ENCODE data around the gene PIERCE2.
"Not testable (repeated sequence)": the region's sequence is repeated elsewhere in the genome, so short reads cannot be mapped to it uniquely, and the experiment has no call there.

Gene PIERCE2, protein sequence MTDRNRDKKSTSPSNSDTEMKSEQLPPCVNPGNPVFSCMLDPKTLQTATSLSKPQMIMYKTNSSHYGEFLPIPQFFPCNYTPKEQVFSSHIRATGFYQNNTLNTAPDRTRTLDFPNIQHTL

DNA sequence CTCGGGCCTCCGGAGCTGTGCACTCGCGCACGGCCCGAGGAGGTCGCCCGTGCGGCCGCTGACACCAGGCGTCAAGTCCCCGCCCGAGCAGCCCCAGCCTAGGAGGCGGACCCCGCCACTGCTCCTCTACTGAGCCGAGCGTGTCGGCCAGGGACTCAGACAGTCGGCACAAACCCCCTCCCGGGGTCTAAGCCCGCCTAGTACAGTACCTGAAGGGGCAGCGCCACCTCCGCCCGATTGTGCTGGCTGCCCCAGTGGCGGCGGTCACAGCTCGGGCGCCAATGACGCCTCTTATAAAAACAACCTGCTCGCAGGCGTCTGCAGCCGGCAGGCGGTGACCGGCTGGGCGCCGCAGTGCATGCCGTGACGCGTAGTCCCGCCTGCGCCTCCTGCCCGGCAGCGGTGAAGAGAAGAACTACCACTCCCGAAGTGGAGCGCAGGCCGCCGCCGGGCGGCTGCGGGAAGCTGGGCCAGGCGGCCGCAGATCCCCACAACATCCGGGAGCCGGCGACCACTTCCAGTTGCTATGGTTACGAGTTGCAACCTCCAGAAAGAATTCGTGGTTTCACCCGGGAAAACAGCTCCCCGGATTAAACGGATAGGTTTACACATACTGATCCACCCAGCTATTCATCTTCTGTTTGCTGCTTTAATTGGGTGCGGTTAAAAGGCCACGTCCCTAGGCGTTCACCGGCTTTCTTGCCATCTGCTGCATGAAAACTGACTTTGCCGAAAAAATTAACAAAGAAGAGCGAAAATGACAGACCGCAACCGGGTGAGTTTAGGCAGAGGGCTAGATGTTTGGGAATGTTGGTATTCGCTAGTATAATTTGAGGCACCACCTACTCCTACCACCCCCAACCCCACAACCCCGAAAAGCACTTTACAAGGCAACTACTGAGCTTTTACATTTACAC is at the start of gene PIERCE2, which contains the start of gene CCPG1:
Gene PIERCE2 (plus strand): TSS at position 484 of the 917 bp plus-strand sequence. CDS start 274 bp downstream, at position 758.
Gene CCPG1 (minus strand): TSS at position 348 of the 917 bp plus-strand sequence. CDS start 18,935 bp downstream, outside the sequence.
- peak; percentile 90 for DNase-seq

DNA sequence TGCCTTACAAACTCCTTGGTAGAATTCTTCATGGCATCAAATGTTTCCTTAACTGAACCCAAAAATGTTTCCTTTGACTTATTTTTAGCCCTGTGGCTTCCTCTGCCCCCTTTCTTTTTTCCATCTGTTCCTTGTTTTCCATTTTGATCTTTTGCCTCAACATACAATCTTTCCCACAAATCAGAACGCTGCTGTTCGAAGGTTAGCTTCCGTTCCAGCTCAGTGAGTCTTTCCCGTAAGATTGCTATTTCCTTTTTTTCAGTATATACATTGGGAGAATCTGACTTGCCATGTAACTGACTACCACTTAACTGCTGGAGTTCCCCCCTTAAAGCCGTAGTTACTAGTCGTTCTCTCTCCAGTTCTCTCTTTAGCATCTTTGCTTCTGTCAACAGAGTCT is 48.0 kb upstream of the PIERCE2 start:
- no peak for DNase-seq

DNA sequence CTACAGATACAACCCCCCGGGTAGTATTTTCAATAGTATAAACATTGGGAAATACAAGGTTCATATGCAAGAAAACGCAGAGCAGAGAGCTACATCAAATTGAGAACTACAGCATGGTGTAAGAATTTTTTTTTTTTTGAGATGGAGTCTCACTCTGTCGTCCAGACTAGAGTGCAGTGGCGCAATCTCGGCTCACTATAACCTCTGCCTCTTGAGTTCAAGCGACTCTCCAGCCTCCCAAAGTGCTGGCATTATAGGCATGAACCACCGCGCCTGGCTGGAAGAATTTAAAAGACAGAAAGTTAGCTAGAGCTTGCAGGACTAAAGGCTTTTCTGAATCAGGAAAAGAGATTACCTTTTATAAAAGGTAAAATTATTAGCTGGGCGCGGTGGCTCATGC is 47.2 kb upstream of the PIERCE2 start:
- DNase-seq, result no peak

DNA sequence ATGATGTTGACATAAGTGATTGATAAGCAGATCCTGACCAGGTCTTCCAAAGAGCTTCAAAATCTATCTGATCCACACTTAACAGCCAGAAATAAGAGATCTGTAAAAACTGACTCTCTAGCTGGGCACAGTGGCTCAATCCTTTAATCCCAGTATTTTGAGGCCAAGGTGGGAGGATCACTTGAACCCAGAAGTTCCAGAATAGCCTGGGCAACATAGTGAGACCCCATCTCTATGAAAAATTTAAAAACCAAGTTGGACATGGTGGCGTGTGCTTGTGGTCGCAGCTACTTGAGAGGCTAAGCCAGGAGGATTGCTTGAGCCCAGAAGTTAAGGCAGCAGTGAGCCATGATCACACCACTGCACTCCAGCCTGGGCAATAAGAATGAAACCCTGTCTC is 45.7 kb upstream of the PIERCE2 start:
- DNase-seq, result no peak

DNA sequence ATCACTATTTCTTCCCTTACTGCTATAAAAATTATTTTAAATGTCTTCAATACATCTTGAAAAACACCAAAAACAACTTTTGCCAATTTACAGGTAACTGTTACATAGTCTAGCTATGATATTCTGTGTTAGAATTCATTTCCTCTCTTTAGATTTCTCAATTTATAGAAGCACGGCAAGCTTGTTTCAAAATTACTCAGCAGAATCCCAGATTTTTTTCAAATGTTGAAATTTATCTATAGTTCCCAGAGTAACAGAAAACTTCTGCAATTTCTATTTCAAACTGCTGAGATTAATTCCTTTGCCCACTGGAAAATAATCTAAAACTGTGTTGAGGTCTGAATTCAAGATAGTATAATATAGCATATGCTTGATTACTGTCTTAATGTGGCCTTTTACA is 41.3 kb upstream of the PIERCE2 start:
- no peak for DNase-seq

DNA sequence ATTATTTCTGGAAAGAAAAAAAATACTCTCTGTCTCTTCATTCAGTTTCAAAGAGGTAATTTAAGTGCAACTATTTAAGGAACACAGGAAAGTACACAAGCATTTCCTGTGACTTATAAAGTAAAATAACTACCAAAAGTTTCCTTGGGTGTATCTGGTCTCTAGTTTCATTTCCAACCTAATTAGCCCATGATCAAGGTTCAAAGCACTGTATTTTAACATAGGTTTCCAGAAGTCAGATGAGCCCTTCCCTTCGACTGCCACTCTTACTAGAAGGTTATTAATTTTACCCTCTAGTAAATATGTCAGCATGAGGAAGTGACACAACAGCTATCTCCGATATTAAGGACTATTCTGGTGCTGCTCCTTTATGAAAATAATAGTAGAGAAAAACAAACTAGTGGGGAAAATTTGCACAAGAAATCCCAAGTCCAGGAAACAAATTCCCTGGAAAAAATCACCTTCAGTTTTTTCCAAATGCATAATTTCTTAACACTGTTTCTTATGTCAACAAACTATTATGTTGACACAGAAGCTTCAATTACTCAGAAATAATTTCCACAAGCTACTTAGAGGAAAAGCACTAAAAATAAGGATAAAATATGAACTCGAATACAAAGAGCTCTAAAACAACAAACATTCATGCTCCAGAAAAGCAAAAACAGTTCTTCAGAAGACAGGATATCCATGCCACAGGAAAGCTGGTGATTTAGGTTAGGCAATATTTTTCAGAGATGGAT is 35.4 kb upstream of the PIERCE2 start:
- DNase-seq, result no peak

DNA sequence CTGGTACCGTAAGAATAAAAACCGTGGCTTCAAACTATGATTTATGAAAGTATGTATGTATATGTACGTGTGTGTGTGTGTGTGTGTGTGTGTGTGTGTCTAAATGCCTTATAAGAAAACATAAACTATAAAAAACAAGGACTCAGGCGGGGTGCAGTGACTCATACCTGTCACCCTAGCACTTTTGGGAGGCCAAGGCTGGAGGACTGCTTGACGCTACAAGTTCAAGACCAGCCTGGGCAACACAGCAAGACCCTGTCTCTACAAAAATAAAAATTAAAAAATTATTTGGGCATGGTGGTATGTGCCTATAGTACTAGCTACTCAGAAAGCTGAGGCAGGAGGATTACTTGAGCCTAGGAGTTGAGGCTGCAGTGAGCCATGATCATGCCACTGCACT is 29.2 kb upstream of the PIERCE2 start:
- DNase-seq, result no peak

DNA sequence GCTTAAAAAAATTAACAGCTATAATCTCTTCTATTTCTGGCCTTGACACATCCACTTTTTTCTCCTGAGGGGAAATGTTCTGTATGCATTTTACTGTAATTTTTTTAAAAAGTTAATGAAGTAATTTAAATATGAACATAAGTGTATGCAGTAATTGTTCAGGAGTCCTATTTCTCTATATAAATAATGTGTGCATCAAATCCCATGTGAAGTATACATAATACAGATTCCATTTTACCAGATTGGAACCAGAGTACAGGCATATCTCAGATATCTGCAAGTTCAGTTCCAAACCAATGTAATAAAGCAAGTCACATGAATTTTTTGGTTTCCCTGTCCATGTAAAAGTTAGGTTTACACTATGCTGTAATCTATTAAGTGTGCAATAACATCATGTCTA is 26.7 kb upstream of the PIERCE2 start:
- DNase-seq, result no peak

DNA sequence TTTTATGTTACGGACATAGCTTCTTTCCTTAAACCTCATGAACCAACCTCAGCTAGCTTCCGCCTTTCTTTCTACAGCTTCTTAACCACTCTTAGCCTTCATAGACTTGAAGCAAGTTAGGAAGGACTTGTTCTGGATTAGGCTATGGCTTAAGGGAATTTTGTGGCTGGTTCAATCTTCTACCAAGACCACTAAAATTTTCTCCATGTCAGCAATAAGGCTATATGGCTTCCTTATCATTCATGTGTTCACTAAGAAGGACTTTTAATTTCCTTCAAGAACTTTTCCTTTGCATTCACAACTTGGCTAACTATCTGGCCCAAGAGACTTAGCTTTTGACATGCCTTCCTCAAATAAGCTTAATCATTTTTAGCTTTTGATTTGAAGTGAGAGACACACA is 24.6 kb upstream of the PIERCE2 start:
- DNase-seq, result no peak

DNA sequence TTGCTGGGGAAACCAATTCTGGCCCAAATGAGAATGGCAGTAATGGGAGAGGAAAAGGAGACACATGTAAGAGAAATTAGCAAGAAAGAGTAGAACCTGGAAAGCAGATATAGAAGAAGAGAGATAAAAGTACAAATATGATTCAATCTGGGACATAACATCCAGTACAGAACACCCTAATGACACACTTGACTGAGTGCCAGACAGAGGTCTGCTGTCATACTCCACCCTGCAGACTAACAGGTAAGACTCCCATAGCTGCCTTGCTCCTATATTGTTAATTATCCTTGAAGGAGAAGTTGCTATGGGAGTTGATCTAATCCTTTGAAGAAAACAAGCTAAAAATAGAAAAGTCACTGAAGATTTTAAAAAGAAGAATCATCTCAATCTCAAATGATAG is 21.3 kb upstream of the PIERCE2 start:
- DNase-seq, result no peak

DNA sequence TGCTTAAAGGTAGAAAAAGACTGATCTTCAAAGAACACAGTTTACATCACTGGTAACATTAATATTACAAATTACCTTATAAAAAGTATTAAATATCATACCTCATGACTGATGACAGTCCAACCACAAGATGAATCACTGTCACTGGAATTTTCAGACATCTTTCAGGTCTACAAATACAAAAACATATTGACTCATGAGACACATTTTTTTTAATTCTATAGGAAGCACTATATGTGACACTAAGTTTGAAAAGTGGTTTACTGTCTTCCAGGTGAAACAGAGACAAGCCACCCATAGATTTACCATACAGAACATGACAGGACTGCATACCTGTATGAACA is 19.1 kb upstream of the PIERCE2 start:
- DNase-seq, result no peak

DNA sequence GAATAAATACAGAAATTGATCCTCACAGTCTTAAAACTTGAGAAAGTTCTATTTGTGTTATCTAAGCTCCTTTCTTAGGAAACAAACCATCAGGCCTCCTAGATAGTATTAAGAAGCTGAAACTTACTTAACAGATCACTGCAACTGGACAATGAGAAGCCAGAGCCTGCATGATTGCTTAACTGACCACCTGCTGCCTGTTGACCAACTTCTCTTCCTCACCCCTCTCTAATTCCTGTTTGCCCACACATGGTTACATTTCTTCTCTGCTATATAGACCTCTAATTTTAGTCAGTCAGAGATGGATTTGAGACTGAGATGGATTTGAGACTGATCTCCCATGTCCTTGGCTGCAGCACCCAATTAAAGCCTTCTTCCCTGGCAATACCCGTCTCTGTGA is 13.6 kb upstream of the PIERCE2 start:
- DNase-seq, result no peak

DNA sequence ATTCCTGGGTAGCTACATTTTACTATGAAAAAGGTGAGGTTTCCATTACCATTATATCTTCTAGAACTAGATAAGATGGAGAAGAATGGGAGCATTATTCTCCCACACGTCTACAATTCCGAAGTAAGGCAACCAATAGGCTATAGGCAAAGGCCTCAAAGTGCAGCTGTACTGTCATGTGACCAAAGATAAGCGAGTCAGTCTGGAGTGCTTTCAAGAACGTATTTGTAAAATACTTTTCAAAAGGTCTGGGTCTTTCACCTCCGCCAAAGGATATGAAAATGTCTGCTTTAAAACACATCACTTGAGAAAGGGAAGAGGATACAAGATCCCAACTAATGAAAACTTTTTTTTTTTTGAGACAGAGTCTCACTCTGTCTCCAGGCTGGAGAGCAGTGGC is 10.1 kb upstream of the PIERCE2 start:
- DNase-seq, result no peak

DNA sequence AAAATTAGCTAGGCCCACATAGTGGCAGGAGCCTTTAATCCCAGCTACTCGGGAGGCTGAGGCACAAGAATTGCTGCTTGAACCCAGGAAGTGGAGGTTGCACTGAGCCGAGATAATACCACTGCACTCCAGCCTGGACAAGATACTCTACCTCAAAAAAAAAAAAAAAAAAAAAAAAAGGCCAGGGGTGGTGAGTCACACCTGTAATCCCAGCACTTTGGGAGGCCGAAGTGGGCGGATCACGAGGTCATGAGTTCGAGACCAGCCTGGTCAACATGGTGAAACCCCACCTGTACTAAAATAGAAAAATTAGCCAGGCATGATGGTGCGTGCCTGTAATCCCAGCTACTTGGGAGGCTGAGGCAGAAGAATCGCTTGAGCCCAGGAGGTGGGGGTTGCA is 8.2 kb upstream of the PIERCE2 start:
- not testable (repeated sequence) for DNase-seq

DNA sequence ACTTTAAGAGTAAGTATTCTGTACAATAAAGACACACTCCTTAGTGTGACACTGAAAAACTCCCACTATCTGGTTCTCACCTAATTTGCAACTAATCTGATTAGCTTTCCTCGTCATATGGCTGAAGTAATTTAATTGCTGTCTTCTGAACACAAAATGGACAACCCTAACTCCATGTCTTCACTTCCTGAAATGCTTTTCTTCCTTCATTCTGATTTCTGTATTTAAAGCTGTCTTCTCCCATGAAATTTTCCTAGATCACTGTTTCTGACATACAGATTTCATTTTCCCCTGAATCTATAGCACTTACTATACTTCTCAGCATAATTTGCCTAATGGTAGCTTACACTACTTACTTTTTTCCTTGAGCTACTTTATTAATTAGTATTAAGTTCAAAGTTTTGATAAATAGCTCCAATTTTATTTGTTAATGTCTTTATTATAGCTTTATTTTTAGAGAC is 6.5 kb upstream of the PIERCE2 start:
- DNase-seq, result no peak

DNA sequence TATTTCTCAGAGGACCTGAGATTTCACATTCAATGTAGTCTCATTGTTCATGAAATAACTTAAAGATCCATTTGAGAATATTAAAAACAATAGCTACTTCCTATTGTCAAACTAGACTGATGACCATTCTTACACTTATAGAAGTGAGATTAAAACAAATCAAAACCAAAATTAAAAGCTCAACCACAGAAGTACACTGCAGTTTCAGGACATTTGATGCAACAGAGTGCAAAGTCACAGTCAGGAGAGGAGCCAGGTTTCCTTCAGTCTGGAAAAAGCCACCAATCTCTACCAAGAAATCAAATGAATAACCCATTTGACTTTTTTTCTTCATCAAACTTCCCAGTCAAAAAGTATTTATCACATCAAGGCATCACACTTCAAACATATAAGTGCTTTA is 5.6 kb upstream of the PIERCE2 start:
- no peak for DNase-seq

DNA sequence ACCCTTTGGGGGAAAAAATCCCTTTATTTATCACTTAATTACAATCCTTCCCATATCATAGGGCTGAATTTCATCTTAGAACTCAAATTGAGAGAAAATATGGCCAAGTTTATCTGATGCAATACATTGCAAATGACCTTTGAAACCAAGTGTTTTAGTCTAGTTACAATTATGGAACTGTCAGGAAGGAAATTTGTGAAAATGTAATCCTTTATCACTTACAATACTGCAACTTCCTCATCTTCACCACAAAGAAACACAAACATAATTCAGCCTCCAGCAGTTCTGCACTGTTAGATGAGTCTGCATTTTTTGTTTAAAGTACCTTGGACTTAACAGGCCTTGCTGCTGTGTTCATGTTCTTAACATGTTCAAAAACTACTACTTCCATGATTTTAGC is 4.8 kb upstream of the PIERCE2 start:
- DNase-seq, result no peak

DNA sequence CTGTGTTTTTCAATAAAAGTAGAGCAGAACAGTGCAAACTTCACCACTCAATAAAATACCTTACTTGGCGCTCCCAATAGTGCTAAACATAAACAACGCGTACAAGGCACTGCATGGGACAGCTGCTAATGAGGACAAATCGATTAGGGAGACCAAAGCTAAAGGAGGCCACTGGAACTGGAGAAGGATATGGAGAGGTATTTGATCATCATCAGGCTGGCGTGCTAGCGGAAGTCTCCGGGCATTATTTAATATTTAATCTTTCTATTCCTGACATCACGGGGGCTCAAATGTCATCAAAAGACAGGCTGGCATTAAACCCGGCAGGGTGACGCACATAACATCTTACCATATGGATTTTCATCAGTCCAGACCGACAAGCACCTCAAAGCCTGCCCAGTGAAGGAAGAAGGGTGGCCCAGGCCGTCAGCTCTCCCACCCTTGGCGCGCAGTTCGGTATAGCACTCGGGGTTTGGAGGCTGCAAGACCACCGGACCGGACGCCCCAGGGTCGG is 740 bp upstream of the PIERCE2 start:
- no peak for DNase-seq

DNA sequence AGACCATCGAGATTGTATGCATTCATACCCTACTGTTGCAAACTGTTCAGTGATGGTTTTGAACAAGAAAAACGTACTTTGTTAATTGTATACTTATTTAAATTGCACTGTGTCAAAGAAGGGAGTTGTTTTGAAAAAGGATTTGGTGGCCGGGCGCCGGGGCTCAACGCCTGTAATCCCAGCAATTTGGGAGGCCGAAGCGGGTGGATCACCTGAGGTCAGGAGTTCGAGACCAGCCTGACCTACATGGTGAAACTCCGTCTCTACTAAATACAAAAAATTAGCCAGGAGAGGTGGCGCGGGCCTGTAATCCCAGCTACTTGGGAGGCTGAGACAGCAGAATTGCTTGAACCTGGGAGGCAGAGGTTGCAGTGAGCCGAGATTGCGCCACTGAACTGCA is 681 bp downstream of the PIERCE2 start:
- not testable (repeated sequence) for DNase-seq

DNA sequence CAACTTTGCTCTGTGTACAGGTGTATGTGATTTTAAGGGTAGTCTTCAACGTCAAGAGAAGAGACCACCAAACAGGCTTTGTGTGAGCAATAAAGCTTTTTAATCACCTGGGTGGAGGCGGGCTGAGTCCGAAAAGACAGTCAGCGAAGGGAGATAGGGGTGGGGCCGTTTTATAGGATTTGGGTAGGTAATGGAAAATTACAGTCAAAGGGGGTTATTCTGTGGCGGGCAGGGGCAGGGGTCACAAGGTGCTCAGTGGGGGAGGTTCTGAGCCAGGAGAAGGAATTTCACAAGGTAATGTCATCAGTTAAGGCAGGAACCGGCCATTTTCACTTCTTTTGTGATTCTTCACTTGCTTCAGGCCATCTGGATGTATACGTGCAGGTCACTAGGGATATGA is 9.4 kb downstream of the PIERCE2 start:
- not testable (repeated sequence) for DNase-seq

DNA sequence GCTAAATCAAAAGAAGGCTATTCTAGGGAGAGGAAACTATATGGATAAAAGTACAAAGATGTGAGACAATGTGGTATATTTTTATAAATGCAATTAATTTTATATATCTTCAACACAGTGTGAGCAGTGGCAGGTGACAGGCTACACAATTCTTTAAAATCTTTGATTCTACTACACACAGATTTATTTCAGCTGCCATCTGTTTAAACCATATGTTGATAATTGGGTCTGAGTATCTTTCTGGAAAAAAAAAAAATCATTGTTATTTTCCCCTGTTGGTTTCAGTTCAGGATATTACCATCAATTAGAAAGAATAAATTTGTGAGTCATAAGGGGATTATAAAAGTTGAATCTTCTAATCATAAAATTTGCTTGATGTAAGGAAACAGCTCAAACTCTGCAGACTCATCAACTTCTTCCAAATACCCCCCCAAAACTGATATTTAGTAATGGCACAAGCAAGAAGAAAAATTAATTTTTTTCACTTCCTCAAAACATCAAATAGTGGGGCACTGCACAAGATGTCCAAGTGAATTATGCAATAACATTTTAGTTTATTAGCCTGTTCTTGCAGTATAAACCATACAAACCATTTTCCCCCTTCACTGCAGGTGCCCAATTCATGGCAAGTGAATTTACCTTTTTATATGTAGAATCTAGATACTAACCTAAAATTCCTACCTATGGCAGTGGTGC is 12.0 kb downstream of the PIERCE2 start:
- DNase-seq, result no peak

DNA sequence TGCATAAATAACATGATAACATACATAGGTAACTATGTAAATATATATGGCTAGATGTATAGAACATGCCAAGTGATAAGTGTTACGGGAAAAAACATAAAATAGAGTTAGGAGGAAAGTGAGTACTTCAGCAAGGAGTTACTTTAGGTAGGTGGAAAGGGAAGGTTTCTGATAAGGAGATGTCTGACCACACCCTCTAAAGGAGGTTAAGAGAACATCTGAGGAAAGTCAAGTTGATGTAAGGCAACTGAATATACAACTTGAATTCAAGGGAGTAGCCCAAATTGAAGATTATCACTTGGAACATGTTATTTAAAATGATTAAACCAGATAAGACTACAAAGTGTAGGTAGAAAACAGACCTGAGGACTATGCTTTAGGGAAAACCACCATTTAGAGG is 13.8 kb downstream of the PIERCE2 start:
- DNase-seq, result no peak
